ENCODE results near the gene DAAM2.

GRCh38 chr6:39948199-39948791 is 156.1 kb downstream of the DAAM2 start:
- TF ChIP-seq, protein P1, sequence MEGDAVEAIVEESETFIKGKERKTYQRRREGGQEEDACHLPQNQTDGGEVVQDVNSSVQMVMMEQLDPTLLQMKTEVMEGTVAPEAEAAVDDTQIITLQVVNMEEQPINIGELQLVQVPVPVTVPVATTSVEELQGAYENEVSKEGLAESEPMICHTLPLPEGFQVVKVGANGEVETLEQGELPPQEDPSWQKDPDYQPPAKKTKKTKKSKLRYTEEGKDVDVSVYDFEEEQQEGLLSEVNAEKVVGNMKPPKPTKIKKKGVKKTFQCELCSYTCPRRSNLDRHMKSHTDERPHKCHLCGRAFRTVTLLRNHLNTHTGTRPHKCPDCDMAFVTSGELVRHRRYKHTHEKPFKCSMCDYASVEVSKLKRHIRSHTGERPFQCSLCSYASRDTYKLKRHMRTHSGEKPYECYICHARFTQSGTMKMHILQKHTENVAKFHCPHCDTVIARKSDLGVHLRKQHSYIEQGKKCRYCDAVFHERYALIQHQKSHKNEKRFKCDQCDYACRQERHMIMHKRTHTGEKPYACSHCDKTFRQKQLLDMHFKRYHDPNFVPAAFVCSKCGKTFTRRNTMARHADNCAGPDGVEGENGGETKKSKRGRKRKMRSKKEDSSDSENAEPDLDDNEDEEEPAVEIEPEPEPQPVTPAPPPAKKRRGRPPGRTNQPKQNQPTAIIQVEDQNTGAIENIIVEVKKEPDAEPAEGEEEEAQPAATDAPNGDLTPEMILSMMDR (IDR thresholded peaks at IDR 0.05): no peak
- TF ChIP-seq POLR2A (IDR thresholded peaks at IDR 0.05) (no peak), EP300 (IDR thresholded peaks at IDR 0.05; ENCODE audit: low read depth) (no peak), POLR2AphosphoS5 (IDR thresholded peaks at IDR 0.05) (no peak)
